Prostate gland (tissue), 2 donors: ENCODE measurements around the gene ASB18.

ENCODE experiments used
- POLR2A ChIP-seq: fragments of 450-650 bp; IDR thresholded peaks from one replicate; pipeline ENCODE4 v1.6.1; 2016; ENCODE audit warnings: antibody characterized with exemption, mild to moderate bottlenecking
- POLR2AphosphoS5 ChIP-seq: sonication (generic); formaldehyde crosslinking; IDR thresholded peaks from one replicate; pipeline ENCODE4 v1.6.1; 2017; ENCODE audit warnings: antibody characterized with exemption
- TF ChIP-seq, protein P1 (sequence below), 4 experiments: fragments of 200-600 bp in 2 of 4; fragments of 450-650 bp in 2 of 4; sonication (generic) in 2 of 4; IDR thresholded peaks; 1 replicate in 3 of 4; 2 replicates in 1 of 4; pipeline ENCODE4 v1.5.1; 2016 to 2019; ENCODE audit warnings: antibody characterized with exemption in 4 of 4, mild to moderate bottlenecking in 2 of 4, moderate library complexity in 2 of 4

GRCh38 chr2:236171181-236171679, 93.0 kb downstream of the ASB18 start:
- TF ChIP-seq, protein P1, sequence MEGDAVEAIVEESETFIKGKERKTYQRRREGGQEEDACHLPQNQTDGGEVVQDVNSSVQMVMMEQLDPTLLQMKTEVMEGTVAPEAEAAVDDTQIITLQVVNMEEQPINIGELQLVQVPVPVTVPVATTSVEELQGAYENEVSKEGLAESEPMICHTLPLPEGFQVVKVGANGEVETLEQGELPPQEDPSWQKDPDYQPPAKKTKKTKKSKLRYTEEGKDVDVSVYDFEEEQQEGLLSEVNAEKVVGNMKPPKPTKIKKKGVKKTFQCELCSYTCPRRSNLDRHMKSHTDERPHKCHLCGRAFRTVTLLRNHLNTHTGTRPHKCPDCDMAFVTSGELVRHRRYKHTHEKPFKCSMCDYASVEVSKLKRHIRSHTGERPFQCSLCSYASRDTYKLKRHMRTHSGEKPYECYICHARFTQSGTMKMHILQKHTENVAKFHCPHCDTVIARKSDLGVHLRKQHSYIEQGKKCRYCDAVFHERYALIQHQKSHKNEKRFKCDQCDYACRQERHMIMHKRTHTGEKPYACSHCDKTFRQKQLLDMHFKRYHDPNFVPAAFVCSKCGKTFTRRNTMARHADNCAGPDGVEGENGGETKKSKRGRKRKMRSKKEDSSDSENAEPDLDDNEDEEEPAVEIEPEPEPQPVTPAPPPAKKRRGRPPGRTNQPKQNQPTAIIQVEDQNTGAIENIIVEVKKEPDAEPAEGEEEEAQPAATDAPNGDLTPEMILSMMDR (IDR thresholded peaks at IDR 0.05), result no peak
- TF ChIP-seq POLR2AphosphoS5 (no peak), POLR2A (no peak)
